HG03097 (cell line): ENCODE data around the gene HTR3B.
"Not testable (repeated sequence)": the region's sequence is repeated elsewhere in the genome, so short reads cannot be mapped to it uniquely, and the experiment has no call there.

Source experiments
- ATAC-seq: cut with Tn5 transposase; IDR thresholded peaks from one replicate; pipeline ENCODE4 v1.9.1; 2021; ENCODE audit not compliant: unreplicated experiment, low FRiP score

The HTR3B gene, protein sequence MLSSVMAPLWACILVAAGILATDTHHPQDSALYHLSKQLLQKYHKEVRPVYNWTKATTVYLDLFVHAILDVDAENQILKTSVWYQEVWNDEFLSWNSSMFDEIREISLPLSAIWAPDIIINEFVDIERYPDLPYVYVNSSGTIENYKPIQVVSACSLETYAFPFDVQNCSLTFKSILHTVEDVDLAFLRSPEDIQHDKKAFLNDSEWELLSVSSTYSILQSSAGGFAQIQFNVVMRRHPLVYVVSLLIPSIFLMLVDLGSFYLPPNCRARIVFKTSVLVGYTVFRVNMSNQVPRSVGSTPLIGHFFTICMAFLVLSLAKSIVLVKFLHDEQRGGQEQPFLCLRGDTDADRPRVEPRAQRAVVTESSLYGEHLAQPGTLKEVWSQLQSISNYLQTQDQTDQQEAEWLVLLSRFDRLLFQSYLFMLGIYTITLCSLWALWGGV

GRCh38 chr11:113904379-113905101 lies at the start of gene HTR3B:
HTR3B (plus strand) TSS chr11:113904796; CDS start chr11:113904934, 138 bp downstream.
- no peak for ATAC-seq

DNA sequence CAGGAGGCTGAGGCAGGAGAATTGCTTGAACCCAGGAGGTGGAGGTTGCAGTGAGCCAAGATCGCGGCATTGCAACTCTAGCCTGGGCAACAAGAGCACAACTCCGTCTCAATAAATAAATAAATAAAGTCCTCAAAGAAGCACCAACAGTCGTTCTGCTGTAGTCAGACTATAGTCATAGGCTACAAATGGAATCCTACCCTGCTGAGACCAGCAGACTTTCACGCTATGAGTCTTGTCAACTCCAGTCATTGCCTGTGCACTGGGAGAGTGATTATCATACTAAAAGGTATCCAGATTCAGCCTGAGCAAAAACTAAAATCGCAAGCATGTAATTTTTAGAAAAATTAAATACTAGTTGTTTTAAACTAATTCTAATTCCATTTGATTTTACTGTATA lies 48.8 kb upstream of the HTR3B start:
- ATAC-seq, result no peak

- no peak for ATAC-seq
Measured at GRCh38 chr11:113856966-113857759, 47.4 kb upstream of the HTR3B start.

GRCh38 chr11:113859665-113860064 lies 44.9 kb upstream of the HTR3B start:
- ATAC-seq, result no peak

- no peak for ATAC-seq
Measured at GRCh38 chr11:113862435-113862834, 42.2 kb upstream of the HTR3B start.

DNA sequence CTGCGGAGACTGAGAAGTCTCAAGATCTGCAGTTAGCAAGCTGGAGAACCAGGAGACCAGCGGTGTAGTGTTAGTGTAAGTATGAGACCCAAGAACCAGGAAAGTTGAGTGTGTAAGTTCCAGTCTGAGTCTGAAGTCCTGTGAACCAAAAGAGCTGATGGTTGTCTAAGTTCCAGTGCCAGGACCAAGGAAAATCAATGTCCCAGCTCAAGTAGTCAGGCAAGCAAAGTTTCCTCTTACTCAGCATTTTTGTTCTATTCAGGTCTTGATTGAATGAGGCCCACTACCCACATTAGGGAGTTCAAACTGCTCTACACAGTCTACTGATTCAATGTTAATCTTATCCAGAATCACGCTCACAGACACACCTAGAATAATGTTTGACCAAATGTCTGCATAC lies 40.2 kb upstream of the HTR3B start:
- no peak for ATAC-seq

GRCh38 chr11:113865873-113866272 lies 38.7 kb upstream of the HTR3B start:
- no peak for ATAC-seq

GRCh38 chr11:113867843-113868503 lies 36.6 kb upstream of the HTR3B start:
- ATAC-seq, result no peak

- ATAC-seq, result no peak
Measured at GRCh38 chr11:113871336-113871735, 33.3 kb upstream of the HTR3B start.

DNA sequence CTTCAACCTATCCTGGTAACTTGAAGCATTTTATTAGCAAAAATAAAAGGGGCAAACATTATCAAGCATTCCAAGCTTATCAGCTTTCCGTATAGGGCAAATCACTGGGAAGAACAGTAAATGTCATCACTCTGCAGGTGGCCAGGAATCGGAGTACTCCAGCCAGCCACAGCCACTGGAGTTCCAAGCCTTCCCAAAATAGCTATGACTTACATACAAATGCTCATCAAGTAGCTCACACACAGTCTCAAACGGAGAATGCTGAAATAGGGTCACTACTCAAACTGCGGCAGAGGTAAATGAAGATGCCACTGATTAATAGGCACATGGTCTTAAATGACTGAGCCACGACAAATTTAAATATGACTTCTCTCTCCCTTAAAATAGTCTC lies 31.4 kb upstream of the HTR3B start:
- no peak for ATAC-seq

GRCh38 chr11:113874096-113874495 lies 30.5 kb upstream of the HTR3B start:
- ATAC-seq, result no peak

DNA sequence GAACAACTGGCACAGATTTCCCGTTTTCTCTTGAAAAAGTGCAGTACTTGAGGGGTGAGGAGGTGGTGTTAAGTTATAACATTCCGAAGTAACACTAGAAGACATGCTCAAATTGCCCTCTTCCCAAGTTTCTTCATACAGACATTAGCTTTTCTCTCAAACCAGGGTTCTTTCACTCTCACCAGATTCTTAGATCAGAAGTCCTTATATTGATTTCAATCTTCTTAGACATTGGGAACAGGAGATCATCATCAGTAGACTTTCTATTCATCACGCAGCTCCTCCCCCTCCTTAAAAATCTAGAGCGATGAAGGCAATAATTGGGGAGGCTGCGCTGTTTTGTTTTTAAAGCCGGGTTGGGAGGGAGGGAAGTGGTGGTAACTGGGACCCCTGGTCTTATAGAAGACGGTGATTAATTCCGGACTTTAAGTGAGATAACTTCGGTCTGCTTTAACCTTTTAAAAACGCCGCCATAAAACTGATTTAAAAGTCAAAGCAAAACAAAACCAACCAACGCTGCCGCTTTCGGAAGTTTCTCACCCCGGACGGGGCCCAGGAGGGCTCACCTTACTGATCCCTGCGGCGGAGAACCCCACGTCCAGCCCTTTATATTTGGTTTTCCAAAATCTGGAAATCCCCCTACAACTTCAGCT lies 29.9 kb upstream of the HTR3B start:
- peak; percentile 33 for ATAC-seq

- ATAC-seq, result peak; percentile 81
Measured at GRCh38 chr11:113875234-113876073, 29.1 kb upstream of the HTR3B start, which contains the start of gene USP28. USP28 (minus strand) TSS chr11:113875572; CDS start chr11:113875501, 71 bp downstream.

GRCh38 chr11:113876074-113876797 lies 28.4 kb upstream of the HTR3B start:
- ATAC-seq, result peak; percentile 11

DNA sequence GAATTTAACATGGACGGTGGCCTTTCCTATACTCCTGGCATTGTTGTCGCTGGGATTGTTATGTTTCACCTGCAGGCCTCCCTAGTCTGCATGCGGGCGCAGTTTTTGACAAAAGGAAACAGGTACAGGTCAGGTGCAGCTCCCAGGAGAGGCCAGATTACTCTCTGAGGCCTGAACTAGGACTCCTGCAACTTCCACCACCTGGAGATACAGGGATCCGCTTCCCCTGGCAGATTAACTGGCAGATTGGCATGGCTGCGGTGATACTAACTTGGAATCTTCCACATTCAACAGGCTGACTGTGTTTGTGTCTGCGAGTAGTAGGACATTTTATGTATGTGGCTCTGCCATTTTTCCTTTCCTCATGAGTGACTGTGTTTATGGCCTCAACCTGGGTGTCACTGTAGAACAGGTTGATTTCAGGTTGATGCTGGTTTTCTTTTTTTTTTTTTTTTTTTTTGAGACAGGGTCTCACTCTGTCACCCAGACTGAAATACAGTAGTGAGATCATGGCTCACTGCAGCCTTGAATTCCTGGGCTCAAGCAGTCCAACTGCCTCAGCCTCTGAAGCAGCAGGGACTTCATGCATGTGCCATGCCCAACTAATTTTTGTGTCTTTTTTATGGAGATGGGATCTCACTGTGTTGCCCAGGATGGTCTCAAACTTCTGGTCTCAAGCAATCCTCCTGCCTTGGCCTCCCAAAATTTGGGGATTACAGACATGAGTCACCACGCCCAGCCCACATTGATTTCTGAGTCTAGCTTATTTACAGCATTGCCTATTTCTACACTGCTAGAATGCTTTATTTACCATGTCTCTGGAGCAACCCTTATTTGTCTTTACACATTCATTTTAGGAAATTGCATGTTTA lies 27.6 kb upstream of the HTR3B start:
- no peak for ATAC-seq

GRCh38 chr11:113877670-113878055 lies 26.9 kb upstream of the HTR3B start:
- no peak for ATAC-seq

GRCh38 chr11:113879446-113879845 lies 25.1 kb upstream of the HTR3B start:
- ATAC-seq, result not testable (repeated sequence)
